ENCODE measurements around the gene PDGFD.

Gene PDGFD

DNA sequence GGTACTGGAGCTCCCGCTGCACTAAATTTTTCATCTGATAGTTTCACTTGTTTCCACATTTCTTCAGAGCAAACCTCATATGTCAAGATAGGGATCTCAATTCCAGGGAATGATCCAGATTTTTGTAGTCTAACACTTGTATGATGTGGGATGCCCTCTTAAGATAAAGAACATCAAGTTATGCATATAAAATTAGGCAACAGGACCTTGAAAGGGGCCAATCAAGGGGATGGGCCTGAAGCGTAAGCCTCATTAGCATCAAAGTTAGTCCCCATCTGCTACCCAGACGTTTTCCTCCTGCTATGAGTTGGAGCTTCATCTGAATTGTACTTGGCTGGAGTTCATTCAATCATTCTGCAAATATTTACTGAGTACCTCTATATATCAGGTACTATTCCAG is 17.5 kb downstream of the PDGFD start:
- in situ Hi-C loops (cut with HindIII; ENCODE audit: low sequenced_read_pairs) = no loop called here

DNA sequence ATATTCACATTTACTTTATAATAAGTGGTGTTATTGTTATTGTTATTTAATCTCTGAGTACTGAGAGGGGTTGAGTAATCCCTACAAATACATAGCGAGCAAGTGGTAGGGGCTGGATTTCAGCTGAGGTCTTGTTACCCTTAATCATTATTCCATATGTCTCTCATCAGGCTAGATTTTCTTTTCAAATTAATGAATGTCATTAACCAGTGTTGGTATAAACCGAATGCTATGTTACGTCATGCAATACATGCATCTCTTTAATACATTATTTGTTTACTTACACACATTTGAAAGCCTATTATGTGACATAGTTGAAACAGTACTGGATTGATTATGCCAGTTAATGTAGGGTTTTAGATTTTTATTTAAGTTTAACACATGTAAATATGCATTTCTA is 18.9 kb downstream of the PDGFD start:
- in situ Hi-C loops (cut with HindIII; ENCODE audit: low sequenced_read_pairs) = no loop called here

- in situ Hi-C loops (cut with HindIII; ENCODE audit: low sequenced_read_pairs) = loop anchor here (5.0 kb wide), 1 partner anchor 95 kb away; no protein-coding TSS in a partner anchor
These were observed 21.2 kb downstream of the PDGFD start for GRCh38 chr11:104142698-104143097.

DNA sequence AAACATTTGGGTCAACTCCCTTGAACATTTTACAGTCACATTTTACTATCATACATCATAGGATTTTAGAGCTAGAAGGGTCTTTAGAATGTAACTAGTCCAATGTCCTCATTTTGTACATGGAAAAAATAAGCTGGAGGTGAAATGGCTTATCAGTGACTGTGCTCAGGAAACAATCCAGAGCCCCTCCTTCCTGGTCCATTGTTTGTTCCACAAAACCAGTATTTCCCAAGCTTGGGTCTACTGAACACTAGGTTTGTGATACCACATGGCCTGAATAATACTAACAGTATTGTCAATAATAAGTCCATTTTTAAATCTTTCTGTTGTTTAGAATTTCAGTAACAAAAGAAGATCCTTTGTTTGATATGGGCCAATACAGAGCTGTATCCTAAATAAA is 27.1 kb downstream of the PDGFD start:
- in situ Hi-C loops (cut with HindIII; ENCODE audit: low sequenced_read_pairs) = no loop called here

GRCh38 chr11:104134745-104135144 is 29.2 kb downstream of the PDGFD start:
- in situ Hi-C loops (cut with HindIII; ENCODE audit: low sequenced_read_pairs) = no loop called here

DNA sequence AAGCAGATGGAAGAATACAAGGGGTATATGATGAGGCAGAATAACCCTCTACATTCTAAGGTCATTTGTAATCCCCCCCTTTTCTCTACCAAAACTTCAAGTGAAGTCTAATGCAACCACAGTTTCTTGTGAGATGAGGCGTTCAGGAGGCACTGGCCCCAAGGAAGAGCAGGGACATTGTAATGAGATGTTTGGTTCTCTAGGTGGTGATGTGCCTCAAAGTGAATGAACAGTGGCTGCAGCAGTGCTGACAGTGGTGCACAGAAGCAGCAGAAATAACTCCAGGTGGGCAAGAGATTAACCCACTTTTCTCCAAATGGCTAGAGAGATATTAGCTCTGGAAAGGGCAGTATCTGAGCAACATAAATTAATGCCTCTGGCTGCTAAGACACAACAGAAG is 33.8 kb downstream of the PDGFD start:
- in situ Hi-C loops (cut with HindIII; ENCODE audit: low sequenced_read_pairs) = no loop called here

- in situ Hi-C loops (cut with HindIII; ENCODE audit: low sequenced_read_pairs) = no loop called here
These were observed 34.8 kb downstream of the PDGFD start for GRCh38 chr11:104129145-104129544.

GRCh38 chr11:104127828-104128227 is 36.1 kb downstream of the PDGFD start:
- in situ Hi-C loops (cut with HindIII; ENCODE audit: low sequenced_read_pairs) = no loop called here

DNA sequence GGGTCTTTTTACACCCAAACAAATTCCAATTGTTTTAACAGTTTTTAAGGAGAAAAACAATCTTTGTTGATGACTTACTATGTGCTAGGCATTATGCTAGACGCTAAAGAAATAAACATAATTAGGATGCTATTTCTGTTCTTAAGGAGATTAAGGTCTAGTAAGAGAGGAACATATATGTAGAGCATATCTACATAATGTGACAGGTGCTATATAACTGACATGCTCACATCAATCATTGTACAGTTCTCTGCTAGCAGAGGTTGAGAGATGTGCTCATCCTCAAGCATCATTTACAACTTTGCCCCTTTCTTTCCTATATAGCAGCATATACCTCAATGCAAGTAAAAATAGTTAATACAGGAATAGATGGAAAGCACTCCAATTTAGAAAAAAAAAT is 37.5 kb downstream of the PDGFD start:
- in situ Hi-C loops (cut with HindIII; ENCODE audit: low sequenced_read_pairs) = no loop called here

GRCh38 chr11:104124979-104125378 is 39.0 kb downstream of the PDGFD start:
- in situ Hi-C loops (cut with HindIII; ENCODE audit: low sequenced_read_pairs) = loop anchor here (5.0 kb wide), 1 partner anchor 63 kb away; no protein-coding TSS in a partner anchor

DNA sequence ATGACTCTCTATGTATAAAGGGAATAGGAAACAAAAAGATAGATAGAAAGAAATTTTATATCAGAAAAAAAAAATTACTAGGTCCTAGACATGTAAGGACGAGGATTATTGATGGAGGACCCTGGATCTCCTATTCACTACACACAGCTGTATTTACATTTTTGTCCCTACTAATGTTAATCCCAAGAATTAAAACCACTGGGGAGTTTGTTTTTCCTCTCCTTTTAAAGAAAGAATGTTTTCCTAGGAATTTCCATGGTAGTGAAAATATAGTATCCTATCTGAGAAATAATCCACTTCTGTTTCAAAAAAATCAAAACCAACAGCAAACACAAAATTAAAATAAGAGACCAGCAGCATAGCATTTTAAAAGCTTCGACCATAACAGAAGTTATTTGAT is 41.1 kb downstream of the PDGFD start:
- in situ Hi-C loops (cut with HindIII; ENCODE audit: low sequenced_read_pairs) = loop anchor here (5.0 kb wide), 1 partner anchor 61 kb away; no protein-coding TSS in a partner anchor

DNA sequence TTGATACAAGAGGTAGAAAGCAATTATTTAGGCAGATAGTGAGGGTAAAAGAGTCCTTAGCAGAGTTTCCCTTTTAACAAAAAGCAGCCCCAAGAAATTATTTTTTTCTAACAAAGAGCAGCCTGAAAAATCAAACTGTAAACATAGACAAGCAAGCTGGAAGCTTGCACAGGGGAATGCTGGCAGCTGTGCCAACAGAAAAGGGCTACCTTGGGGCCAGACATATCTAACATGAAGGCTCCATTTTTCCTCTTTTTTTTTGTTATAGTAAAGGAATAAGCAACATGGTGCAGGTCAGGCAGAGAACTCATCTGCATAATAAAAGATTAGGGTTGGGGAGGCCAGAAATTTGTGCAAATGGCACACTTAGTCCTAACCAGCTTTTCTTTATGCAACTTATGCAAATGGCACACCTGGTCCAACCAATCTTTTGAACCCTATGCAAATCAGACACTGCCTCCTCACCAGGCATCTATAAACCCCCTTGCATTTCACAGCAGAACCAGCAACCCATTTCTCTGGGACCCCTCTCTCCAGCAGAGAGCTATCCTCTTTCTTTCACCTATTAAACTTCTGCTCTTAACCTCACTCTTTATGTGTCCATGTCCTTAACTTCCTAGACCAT is 41.8 kb downstream of the PDGFD start:
- in situ Hi-C loops (cut with HindIII; ENCODE audit: low sequenced_read_pairs) = loop anchor here (5.0 kb wide), 1 partner anchor 60 kb away; no protein-coding TSS in a partner anchor

GRCh38 chr11:104120493-104121137 is 43.3 kb downstream of the PDGFD start:
- in situ Hi-C loops (cut with HindIII; ENCODE audit: low sequenced_read_pairs) = loop anchor here (5.0 kb wide), 1 partner anchor 58 kb away; no protein-coding TSS in a partner anchor

DNA sequence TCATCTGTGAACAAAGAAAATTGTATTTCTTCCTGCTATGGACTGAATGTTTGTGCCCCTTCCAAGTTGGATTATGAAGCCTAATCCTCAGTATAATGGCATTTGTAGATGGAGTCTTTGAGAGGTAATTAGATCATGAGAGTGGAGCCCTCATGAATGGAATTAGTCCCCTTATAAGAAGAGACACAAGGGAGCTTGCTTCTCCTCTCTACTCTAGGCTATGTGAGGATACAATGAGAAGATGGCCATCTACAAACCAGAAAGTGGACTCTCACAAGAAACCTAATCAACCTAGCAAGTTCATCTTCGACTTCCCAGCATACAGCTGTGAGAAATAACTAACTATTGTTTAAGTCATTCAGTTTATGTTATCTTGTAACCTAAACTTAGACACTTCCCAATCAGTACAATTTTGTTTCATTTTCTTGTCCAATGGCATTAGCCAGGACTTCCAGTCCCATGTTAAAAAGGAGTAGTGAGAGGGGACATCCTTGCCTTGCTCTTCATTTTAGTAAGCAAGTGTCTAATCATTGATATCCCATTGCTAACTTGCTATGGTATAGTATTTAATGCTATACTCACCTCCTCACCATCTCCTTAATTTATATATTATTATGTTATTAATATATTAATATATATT is 45.7 kb downstream of the PDGFD start:
- in situ Hi-C loops (cut with HindIII; ENCODE audit: low sequenced_read_pairs) = no loop called here

DNA sequence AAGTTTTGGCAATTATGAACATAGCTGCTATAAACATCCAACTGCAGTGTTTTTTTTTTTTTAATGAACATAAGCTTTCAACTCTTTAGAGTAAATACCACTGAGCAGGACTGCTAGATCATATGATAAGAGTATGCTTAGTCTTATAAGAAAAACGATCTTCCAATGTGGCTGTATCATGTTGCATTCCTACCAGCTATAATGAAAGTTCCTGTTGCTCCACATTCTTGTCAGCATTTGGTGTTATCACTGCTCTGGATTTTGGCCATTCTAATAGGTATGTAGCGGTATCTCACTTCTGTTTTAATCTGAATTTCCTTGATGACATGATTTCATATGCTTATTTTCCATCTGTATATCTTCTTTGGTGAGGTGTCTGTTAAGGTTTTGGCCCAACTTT is 50.4 kb downstream of the PDGFD start:
- in situ Hi-C loops (cut with HindIII; ENCODE audit: low sequenced_read_pairs) = no loop called here

DNA sequence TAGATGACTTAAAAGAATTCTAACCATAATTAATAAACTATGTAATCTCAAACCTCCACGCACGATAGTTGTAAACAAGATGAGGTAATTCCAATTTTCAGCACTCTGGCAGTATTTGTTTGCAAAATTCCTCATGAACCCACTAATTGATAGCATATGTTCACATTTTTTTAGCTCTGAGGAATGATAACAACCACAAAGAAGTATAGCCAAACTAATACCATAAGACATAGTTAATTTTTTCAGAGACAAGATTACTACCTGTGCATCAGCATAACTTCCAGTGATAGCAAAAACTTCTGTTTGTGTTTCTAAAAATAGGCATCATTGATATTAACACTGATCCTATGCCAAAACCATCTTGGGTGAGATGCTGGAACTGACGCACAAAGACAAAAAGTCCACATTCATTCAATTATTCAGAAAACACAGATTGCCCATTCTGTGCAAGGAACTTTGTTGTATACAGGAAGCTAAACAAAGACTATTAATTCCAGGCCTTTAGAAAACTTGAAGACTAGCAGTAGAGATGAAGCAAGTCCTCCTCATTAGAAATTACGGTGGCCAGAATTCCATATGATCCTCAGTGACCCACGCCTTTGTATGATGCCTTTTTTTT is 57.7 kb downstream of the PDGFD start:
- in situ Hi-C loops (cut with HindIII; ENCODE audit: low sequenced_read_pairs) = no loop called here

GRCh38 chr11:104105155-104105554 is 58.8 kb downstream of the PDGFD start:
- in situ Hi-C loops (cut with HindIII; ENCODE audit: low sequenced_read_pairs) = no loop called here

DNA sequence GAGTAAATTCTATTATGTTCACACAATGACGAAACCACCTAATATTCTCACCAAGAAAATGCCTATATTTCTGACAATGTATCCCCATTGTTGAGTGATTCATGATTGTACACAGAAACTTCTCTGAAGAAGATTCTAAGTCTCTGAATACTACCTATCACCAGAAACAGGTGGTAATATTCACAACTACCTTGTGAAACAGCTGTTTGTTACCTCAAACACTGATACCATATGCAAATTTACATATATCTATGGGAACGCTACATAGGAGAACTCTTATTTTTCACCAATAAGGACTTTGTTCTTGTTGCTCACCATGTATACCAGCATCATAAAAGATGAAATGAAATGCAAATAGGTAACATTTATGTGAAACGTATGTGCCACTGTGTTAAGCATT is 59.3 kb downstream of the PDGFD start:
- in situ Hi-C loops (cut with HindIII; ENCODE audit: low sequenced_read_pairs) = no loop called here

GRCh38 chr11:104104201-104104600 is 59.7 kb downstream of the PDGFD start:
- in situ Hi-C loops (cut with HindIII; ENCODE audit: low sequenced_read_pairs) = no loop called here

GRCh38 chr11:104098555-104098954 is 65.4 kb downstream of the PDGFD start:
- in situ Hi-C loops (cut with HindIII; ENCODE audit: low sequenced_read_pairs) = no loop called here

- in situ Hi-C loops (cut with HindIII; ENCODE audit: low sequenced_read_pairs) = no loop called here
These were observed 65.8 kb downstream of the PDGFD start for GRCh38 chr11:104098132-104098531.

- in situ Hi-C loops (cut with HindIII; ENCODE audit: low sequenced_read_pairs) = no loop called here
These were observed 67.0 kb downstream of the PDGFD start for GRCh38 chr11:104096900-104097299.
